Keratinocyte (primary cell): ENCODE results near the gene NECAB3. TPM values are rescaled to one million over a fixed set of nuclear protein-coding genes. Genes with fewer than 3 reads are reported as not detected.

ENCODE experiments used
- DNase-seq: peaks from one replicate; pipeline ENCODE4 v3.0.0-alpha.2; 2011; ENCODE audit warnings: low read depth, missing footprints, low spot score
- FAIRE-seq: peaks from 2 replicates; lab custom pipeline; 2011; peaks lifted over from hg19 to GRCh38; lab: Jason Lieb, UNC
- H2AFZ ChIP-seq: 2 replicates; pipeline ENCODE4 v1.6.0; 2012; ENCODE audit warnings: low read length, control low read depth, inconsistent platforms; ENCODE audit not compliant: control insufficient read depth
- H3K27ac ChIP-seq: 2 replicates; pipeline ENCODE4 v1.5.1; 2011; ENCODE audit warnings: low read length; ENCODE audit not compliant: control insufficient read depth, insufficient read depth
- H3K27me3 ChIP-seq: 3 replicates; pipeline ENCODE4 v1.6.0; 2011; ENCODE audit warnings: low read length; ENCODE audit not compliant: control insufficient read depth, insufficient read depth; ENCODE audit errors: extremely low read depth
- H3K36me3 ChIP-seq, 2 experiments: 2 replicates in 1 of 2; 3 replicates in 1 of 2; pipeline ENCODE4 v1.5.1; 2011; ENCODE audit warnings: low read length in 2 of 2, mild to moderate bottlenecking in 1 of 2; ENCODE audit not compliant: control insufficient read depth in 2 of 2, insufficient read depth in 2 of 2; ENCODE audit errors: extremely low read depth in 1 of 2
- H3K4me1 ChIP-seq: 3 replicates; pipeline ENCODE4 v1.5.1; 2011; ENCODE audit warnings: low read length; ENCODE audit not compliant: control insufficient read depth, insufficient read depth; ENCODE audit errors: extremely low read depth
- H3K4me2 ChIP-seq: 3 replicates; pipeline ENCODE4 v1.6.0; 2011; ENCODE audit warnings: low read depth, low read length; ENCODE audit not compliant: control insufficient read depth, insufficient read depth; ENCODE audit errors: extremely low read depth
- H3K4me3 ChIP-seq, 3 experiments: fragments of 200-600 bp in 1 of 3; sonication (generic) in 1 of 3; 2 replicates in 2 of 3; 3 replicates in 1 of 3; pipeline ENCODE4 v1.5.1; 2011 to 2016; ENCODE audit warnings: low read length in 3 of 3, mild to moderate bottlenecking in 3 of 3, control low read depth in 2 of 3, inconsistent platforms in 1 of 3, low read depth in 1 of 3, mixed read lengths in 1 of 3, mixed run types in 1 of 3, moderate library complexity in 1 of 3; ENCODE audit not compliant: control insufficient read depth in 2 of 3, insufficient read depth in 2 of 3; ENCODE audit errors: extremely low read depth in 1 of 3
- H3K79me2 ChIP-seq: 2 replicates; pipeline ENCODE4 v1.6.0; 2012; ENCODE audit warnings: low read length; ENCODE audit not compliant: control insufficient read depth, insufficient read depth
- H3K9ac ChIP-seq: 3 replicates; pipeline ENCODE4 v1.6.0; 2011; ENCODE audit warnings: low read length; ENCODE audit not compliant: control insufficient read depth, insufficient read depth; ENCODE audit errors: extremely low read depth
- H3K9me1 ChIP-seq: 3 replicates; pipeline ENCODE4 v1.6.0; 2011; ENCODE audit warnings: low read length; ENCODE audit not compliant: control insufficient read depth, insufficient read depth; ENCODE audit errors: extremely low read depth
- H3K9me3 ChIP-seq: 2 replicates; pipeline ENCODE4 v1.5.1; 2012; ENCODE audit warnings: low read depth, low read length; ENCODE audit not compliant: control insufficient read depth
- H4K20me1 ChIP-seq: 3 replicates; pipeline ENCODE4 v1.6.0; 2011; ENCODE audit warnings: low read length; ENCODE audit not compliant: control insufficient read depth, insufficient read depth; ENCODE audit errors: extremely low read depth
- CTCF ChIP-seq, 3 experiments: IDR thresholded peaks in 1 of 3; conservative IDR thresholded peaks in 1 of 3; optimal IDR thresholded peaks in 1 of 3; 2 replicates in 2 of 3; 3 replicates in 1 of 3; pipeline versions ENCODE3 to v1.5.1; 2011; ENCODE audit warnings: low read length in 3 of 3, mild to moderate bottlenecking in 3 of 3, moderate library complexity in 2 of 3, control low read depth in 1 of 3, inconsistent platforms in 1 of 3; ENCODE audit not compliant: insufficient read depth in 2 of 3; ENCODE audit errors: extremely low read depth in 1 of 3
- EZH2 ChIP-seq: IDR thresholded peaks from one replicate; pipeline ENCODE4 v1.6.1; 2012; ENCODE audit warnings: inconsistent platforms, mild to moderate bottlenecking, low read length, moderate library complexity
- dilution Hi-C: fragments of 300-500 bp; cut with MboI; formaldehyde crosslinking; loops from one replicate; pipeline ENCODE4 v1.7.0; 2020; ENCODE audit warnings: low sequenced_read_pairs; ENCODE audit not compliant: extremely low pct_ligation_motif_present
- polyA plus RNA-seq, 5 experiments: library from polyadenylated mRNA; depleted of rRNA in 3 of 5; stranded (reverse) in 3 of 5; stranded (forward) in 1 of 5; unstranded in 1 of 5; fragments of >200 nt; gene quantifications; 1 replicate in 1 of 5; 2 replicates in 3 of 5; 3 replicates in 1 of 5; pipeline versions ENCODE4 v1.2.1 to v1.2.3, GENCODE V29; 2011 to 2012; ENCODE audit warnings: missing spikeins in 2 of 5, low read depth in 1 of 5, low replicate concordance in 1 of 5

NECAB3 gene
- polyA plus RNA-seq, 1 donor (not counting 4 experiments of a cell fraction or from before 2014, with no cell fraction given) = 4.6 TPM

GRCh38 chr20:33660035-33660684 is 14.1 kb downstream of the NECAB3 start:
- H3K9ac ChIP-seq = no peak overlapping the region
- TF ChIP-seq EZH2 = no peak
- no peak for TF ChIP-seq CTCF (optimal IDR thresholded peaks at IDR 0.05 in 1 of 3, IDR thresholded peaks at IDR 0.05 in 1 of 3, conservative IDR thresholded peaks at IDR 0.05 in 1 of 3; ENCODE audit: extremely low read depth in 1 of 3, insufficient read depth in 2 of 3, low read length in 3 of 3)
- H3K4me1 ChIP-seq = peaks cover 13% of the 10 kb centered on the region
- DNase-seq = no peak
- no peaks in the 10 kb centered on the region for H3K27me3 ChIP-seq
- no peaks in the 10 kb centered on the region for H3K79me2 ChIP-seq
- H3K4me2 ChIP-seq = no peak overlapping the region
- H3K9me1 ChIP-seq = no peaks in the 10 kb centered on the region
- no peaks in the 10 kb centered on the region for H4K20me1 ChIP-seq
- H3K27ac ChIP-seq = no peak overlapping the region
- dilution Hi-C loops = no loop called here
- H3K9me3 ChIP-seq = no peaks in the 10 kb centered on the region
- no peak overlapping the region for H3K4me3 ChIP-seq
- FAIRE-seq = no peak
- H3K36me3 ChIP-seq = no peaks in the 10 kb centered on the region
- H2AFZ ChIP-seq = no peak overlapping the region

- dilution Hi-C loops = no loop called here
- H3K27ac ChIP-seq = no peak overlapping the region
- peaks cover 13% of the 10 kb centered on the region for H3K4me1 ChIP-seq
These were observed 14.7 kb downstream of the NECAB3 start for GRCh38 chr20:33659341-33660034.

More at GRCh38 chr20:33659341-33660034, 14.7 kb downstream of the NECAB3 start:
- no peaks in the 10 kb centered on the region for H3K36me3 ChIP-seq
- H3K9me1 ChIP-seq = no peaks in the 10 kb centered on the region
- H2AFZ ChIP-seq = no peak overlapping the region
- no peaks in the 10 kb centered on the region for H3K79me2 ChIP-seq
- H4K20me1 ChIP-seq = no peaks in the 10 kb centered on the region
- no peak for TF ChIP-seq CTCF (optimal IDR thresholded peaks at IDR 0.05 in 1 of 3, IDR thresholded peaks at IDR 0.05 in 1 of 3, conservative IDR thresholded peaks at IDR 0.05 in 1 of 3; ENCODE audit: extremely low read depth in 1 of 3, insufficient read depth in 2 of 3, low read length in 3 of 3)
- no peak for TF ChIP-seq EZH2
- no peak for FAIRE-seq
- no peak overlapping the region for H3K4me2 ChIP-seq
- no peaks in the 10 kb centered on the region for H3K27me3 ChIP-seq
- no peak overlapping the region for H3K4me3 ChIP-seq
- DNase-seq = no peak
- no peaks in the 10 kb centered on the region for H3K9me3 ChIP-seq
- H3K9ac ChIP-seq = no peak overlapping the region
